Vagina (tissue), 2 donors: ENCODE measurements around the gene ABRAXAS1. TPM values are rescaled to one million over a fixed set of nuclear protein-coding genes. Genes with fewer than 3 reads are reported as not detected.

Experiments
- DNase-seq, 2 donors: peaks; one replicate each; pipeline ENCODE4 v3.0.0-alpha.2; 2017; ENCODE audit errors: extremely low spot score in 2 of 2
- H3K27ac ChIP-seq: fragments of 200-600 bp; sonication (generic); one replicate; pipeline ENCODE4 v1.5.1; 2019
- H3K27me3 ChIP-seq: fragments of 200-600 bp; sonication (generic); one replicate; pipeline ENCODE4 v1.5.1; 2019
- H3K36me3 ChIP-seq, 2 donors: fragments of 200-600 bp; sonication (generic); one replicate each; pipeline ENCODE4 v1.5.1; 2017 to 2019
- H3K4me1 ChIP-seq: fragments of 200-600 bp; sonication (generic); one replicate; pipeline ENCODE4 v1.5.1; 2019
- H3K4me3 ChIP-seq, 2 donors: fragments of 200-600 bp; sonication (generic); 1 replicate in 1 of 2; 2 replicates in 1 of 2; pipeline ENCODE4 v1.5.1; 2016 to 2019
- H3K9me3 ChIP-seq: fragments of 200-600 bp; sonication (generic); one replicate; pipeline ENCODE4 v1.5.1; 2019
- POLR2A ChIP-seq, 2 donors: fragments of 450-650 bp; IDR thresholded peaks; one replicate each; pipeline ENCODE4 v1.6.1; 2017; ENCODE audit warnings: antibody characterized with exemption in 2 of 2, mild to moderate bottlenecking in 2 of 2, moderate library complexity in 2 of 2
- POLR2AphosphoS5 ChIP-seq, 2 donors: sonication (generic); formaldehyde crosslinking; IDR thresholded peaks; one replicate each; pipeline ENCODE4 v1.9.0; 2017; ENCODE audit warnings: antibody characterized with exemption in 2 of 2, mild to moderate bottlenecking in 2 of 2, low read depth in 1 of 2; ENCODE audit not compliant: insufficient read depth in 1 of 2
- intact Hi-C: fragments of 100-400 bp; cut with DNase I; formaldehyde crosslinking; loops from one replicate; pipeline ENCODE4 v1.15.1; 2023
- total RNA-seq: library from RNA; depleted of rRNA; stranded (reverse); fragments of >200 nt; gene quantifications from one replicate; pipeline ENCODE4 v1.2.3, GENCODE V29; 2016
- TF ChIP-seq, protein P1 (sequence below), 3 experiments: fragments of 450-650 bp in 2 of 3; fragments of 200-600 bp in 1 of 3; sonication (generic) in 1 of 3; IDR thresholded peaks; one replicate each; pipeline ENCODE4 v1.5.1; 2017 to 2019; ENCODE audit warnings: antibody characterized with exemption in 3 of 3, mild to moderate bottlenecking in 2 of 3, moderate library complexity in 2 of 3

Gene ABRAXAS1
- total RNA-seq, 1 donor from 2014 or later = 11.5 TPM

DNA sequence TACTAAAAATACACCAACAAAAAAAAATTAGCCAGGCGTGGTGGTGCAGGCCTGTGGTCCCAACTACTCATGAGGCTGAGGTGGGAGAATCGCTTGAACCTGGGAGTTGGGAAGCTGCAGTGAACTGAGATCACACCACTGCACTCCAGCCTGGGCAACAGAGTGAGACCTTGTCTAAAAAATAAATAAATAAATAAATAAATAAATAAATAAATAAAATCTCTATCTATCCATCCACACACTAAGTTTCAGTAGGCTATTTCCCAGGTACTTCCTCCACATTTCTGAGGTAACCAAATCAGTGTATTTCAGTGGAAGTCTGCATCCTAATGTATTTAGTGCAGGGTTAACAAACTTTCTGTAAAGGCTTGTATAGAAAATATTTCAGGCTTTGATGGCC, 10.9 kb downstream of the ABRAXAS1 start:
- H3K4me1 ChIP-seq = no peaks in the 10 kb centered on the region
- no peaks in the 10 kb centered on the region for H3K27me3 ChIP-seq
- no peaks in the 10 kb centered on the region for H3K36me3 ChIP-seq
- H3K4me3 ChIP-seq = no peak overlapping the region
- no peak for DNase-seq
- H3K9me3 ChIP-seq = no peaks in the 10 kb centered on the region
- no peak overlapping the region for H3K27ac ChIP-seq
- TF ChIP-seq POLR2A (IDR thresholded peaks at IDR 0.05) (no peak), POLR2AphosphoS5 (IDR thresholded peaks at IDR 0.05; ENCODE audit: insufficient read depth in 1 of 2, low read depth in 1 of 2) (no peak)
- TF ChIP-seq, protein P1, sequence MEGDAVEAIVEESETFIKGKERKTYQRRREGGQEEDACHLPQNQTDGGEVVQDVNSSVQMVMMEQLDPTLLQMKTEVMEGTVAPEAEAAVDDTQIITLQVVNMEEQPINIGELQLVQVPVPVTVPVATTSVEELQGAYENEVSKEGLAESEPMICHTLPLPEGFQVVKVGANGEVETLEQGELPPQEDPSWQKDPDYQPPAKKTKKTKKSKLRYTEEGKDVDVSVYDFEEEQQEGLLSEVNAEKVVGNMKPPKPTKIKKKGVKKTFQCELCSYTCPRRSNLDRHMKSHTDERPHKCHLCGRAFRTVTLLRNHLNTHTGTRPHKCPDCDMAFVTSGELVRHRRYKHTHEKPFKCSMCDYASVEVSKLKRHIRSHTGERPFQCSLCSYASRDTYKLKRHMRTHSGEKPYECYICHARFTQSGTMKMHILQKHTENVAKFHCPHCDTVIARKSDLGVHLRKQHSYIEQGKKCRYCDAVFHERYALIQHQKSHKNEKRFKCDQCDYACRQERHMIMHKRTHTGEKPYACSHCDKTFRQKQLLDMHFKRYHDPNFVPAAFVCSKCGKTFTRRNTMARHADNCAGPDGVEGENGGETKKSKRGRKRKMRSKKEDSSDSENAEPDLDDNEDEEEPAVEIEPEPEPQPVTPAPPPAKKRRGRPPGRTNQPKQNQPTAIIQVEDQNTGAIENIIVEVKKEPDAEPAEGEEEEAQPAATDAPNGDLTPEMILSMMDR (IDR thresholded peaks at IDR 0.05) = no peak
- intact Hi-C loops = no loop called here

DNA sequence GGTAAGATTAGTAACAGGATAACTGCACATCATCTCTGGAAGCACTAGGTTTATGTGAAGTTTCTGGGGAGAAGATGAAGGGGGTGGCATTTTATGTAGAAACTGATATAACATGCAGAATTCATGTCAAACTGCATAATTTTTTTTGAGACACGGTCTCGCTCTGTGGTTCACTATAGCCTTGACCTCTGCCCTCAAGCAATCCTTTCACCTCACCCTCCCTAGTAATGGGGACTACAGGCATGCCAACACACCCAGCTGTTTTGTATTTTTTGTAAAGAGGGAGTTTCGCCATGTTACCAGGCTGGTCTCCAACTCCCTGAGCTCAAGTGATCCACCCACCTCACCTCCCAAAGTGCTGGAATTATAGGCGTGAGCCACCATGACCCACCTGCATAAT, 11.5 kb downstream of the ABRAXAS1 start:
- Histone ChIP-seq H3K9me3 (no peaks in the 10 kb centered on the region), H3K4me1 (no peaks in the 10 kb centered on the region), H3K36me3 (no peaks in the 10 kb centered on the region), H3K27me3 (no peaks in the 10 kb centered on the region), H3K4me3 (no peak overlapping the region), H3K27ac (no peak overlapping the region)
- intact Hi-C loops = no loop called here
- DNase-seq = no peak
- TF ChIP-seq POLR2A (IDR thresholded peaks at IDR 0.05) (no peak), POLR2AphosphoS5 (IDR thresholded peaks at IDR 0.05; ENCODE audit: insufficient read depth in 1 of 2, low read depth in 1 of 2) (no peak)
- TF ChIP-seq, protein P1 (IDR thresholded peaks at IDR 0.05) = no peak

DNA sequence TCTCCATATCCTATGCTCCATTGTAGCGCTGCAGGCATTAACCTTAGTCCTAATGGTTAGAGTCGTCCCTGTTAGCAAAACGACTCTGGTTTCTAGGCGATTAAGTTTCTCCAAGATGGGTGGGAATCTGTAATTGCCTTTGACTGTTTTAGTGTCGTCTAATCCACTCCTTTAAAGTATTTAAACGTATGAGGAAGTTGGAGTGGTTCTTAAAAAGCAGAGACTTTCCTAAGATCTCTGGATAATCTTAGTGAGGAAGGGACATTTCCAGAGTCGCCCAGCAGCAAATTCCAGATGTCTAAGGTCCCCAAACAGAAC, 28.8 kb downstream of the ABRAXAS1 start:
- intact Hi-C loops = no loop called here
- Histone ChIP-seq H3K4me3 (peak overlapping the region; percentile 72 to 77), H3K4me1 (peaks cover 20% of the 10 kb centered on the region), H3K27ac (peak overlapping the region; percentile 97), H3K27me3 (no peaks in the 10 kb centered on the region), H3K9me3 (no peaks in the 10 kb centered on the region), H3K36me3 (peaks cover 0 to 14% of the 10 kb centered on the region in 2 donors)
- no peak for DNase-seq
- no peak for TF ChIP-seq POLR2AphosphoS5 (IDR thresholded peaks at IDR 0.05; ENCODE audit: insufficient read depth in 1 of 2, low read depth in 1 of 2)
- no peak for TF ChIP-seq POLR2A (IDR thresholded peaks at IDR 0.05)
- TF ChIP-seq, protein P1 (IDR thresholded peaks at IDR 0.05) = no peak

DNA sequence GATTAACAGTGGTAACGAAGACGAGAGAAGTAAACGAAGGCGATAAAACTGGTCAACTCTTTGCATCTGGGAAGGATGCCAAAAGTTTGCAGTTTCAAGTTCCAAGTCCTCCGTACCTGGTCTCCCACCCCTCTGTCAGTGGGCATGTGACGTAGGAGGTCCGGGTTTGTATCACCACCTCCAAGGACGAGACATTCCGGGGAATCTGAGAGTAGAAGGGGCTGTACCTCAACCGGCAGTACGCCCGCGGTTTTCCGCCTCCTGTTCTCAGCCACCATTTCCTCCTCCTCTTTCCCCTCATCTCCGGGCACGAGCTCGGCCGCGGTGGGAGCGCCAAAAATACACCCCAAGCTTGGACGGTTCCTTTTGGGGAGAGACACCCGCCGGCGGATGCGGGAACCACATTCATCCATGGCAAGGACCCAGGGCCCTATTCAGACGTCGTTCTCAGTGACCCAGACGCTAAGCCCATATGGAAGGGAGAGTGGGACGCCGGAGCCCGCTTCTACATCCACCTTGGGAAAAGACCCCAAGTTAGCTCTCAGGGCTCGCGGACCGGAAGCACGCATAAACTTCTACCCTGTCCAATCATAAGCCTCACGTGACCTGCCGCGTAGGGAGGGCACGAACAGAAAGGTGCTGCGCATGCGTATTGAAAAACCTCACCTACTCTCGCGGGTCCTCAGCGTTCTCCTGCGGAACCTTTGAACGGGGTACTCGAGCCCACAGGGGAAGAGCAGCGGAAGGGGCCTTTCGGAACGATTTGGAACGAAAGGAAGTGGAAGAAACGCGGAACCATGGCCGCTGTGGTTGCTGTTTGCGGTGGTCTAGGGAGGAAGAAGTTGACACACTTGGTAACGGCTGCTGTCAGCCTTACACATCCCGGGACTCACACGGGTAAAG, 29.4 kb downstream of the ABRAXAS1 start, which contains the start of the genes HELQ and MRPS18C:
TSS of gene HELQ (minus strand) at position 543 of the 903 bp plus-strand sequence. CDS start at position 413, 130 bp downstream.
TSS of gene MRPS18C (plus strand) at position 778 of the 903 bp plus-strand sequence. CDS start at position 798, 20 bp downstream.
- TF ChIP-seq POLR2AphosphoS5 (IDR thresholded peaks at IDR 0.05; ENCODE audit: insufficient read depth in 1 of 2, low read depth in 1 of 2) (peak; percentile 92 to 99), POLR2A (IDR thresholded peaks at IDR 0.05) (peak in 1 of 2 donors; percentile 24)
- TF ChIP-seq, protein P1 (IDR thresholded peaks at IDR 0.05) = peak in 1 of 3 experiments; percentile 14
- H3K4me3 ChIP-seq = peak within 1 kb of the TSS; percentile 72 to 77
- DNase-seq = peak; percentile 97 to 99
- H3K36me3 ChIP-seq = peaks cover 0 to 8% of the 10 kb centered on the region in 2 donors
- peak within 1 kb of the TSS; percentile 97 for H3K27ac ChIP-seq
- H3K27me3 ChIP-seq = no peaks in the 10 kb centered on the region
- intact Hi-C loops = no loop called here
- H3K4me1 ChIP-seq = peaks cover 20% of the 10 kb centered on the region
- no peaks in the 10 kb centered on the region for H3K9me3 ChIP-seq

DNA sequence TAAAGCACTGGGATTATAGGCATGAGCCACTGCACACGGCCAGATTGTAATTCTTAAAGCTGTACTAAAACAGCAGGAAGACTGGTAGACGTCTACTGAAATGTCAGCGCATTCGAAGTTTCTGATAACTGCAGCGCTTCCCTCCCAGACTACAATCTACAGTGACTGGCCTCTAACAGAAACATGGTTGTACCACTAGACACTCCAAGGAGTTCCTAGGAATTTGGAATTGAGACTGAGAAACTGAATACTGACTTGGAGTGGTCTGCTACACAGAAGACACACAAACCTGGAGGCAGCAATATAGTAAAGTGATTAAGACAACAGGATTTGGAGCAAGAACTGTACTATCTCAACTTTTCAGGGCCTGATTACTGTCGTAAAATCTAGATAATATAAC, 30.2 kb downstream of the ABRAXAS1 start:
- intact Hi-C loops = no loop called here
- Histone ChIP-seq H3K27ac (peak overlapping the region; percentile 97), H3K9me3 (no peaks in the 10 kb centered on the region), H3K36me3 (no peaks in the 10 kb centered on the region), H3K4me1 (peaks cover 22% of the 10 kb centered on the region), H3K27me3 (no peaks in the 10 kb centered on the region), H3K4me3 (peak overlapping the region; percentile 72 to 77)
- TF ChIP-seq, protein P1 (IDR thresholded peaks at IDR 0.05) = no peak
- TF ChIP-seq POLR2AphosphoS5 (IDR thresholded peaks at IDR 0.05; ENCODE audit: insufficient read depth in 1 of 2, low read depth in 1 of 2) (no peak), POLR2A (IDR thresholded peaks at IDR 0.05) (no peak)
- no peak for DNase-seq
